ENCODE measurements around the gene ATG2B. TPM values are rescaled to one million over a fixed set of nuclear protein-coding genes. Genes with fewer than 3 reads are reported as not detected.

The ATG2B gene
- total and polyA plus RNA-seq, 9 of the 15 experiments (the other 6 are each of a cell fraction or from before 2014, with no cell fraction given) = 0.83 to 12.9 (median 8.7) TPM

- no TSS peak for BruUV-seq (replicated peaks)
- H2AFZ ChIP-seq (ENCODE audit: low read depth, low read length) = no peak overlapping the region
- intact Hi-C loops (cut with micrococcal nuclease) (no loop called here), in situ Hi-C loops (cut with MboI) (no loop called here)
- H3K9me3 ChIP-seq (replicated peaks; ENCODE audit: control insufficient read depth, insufficient read depth, low read depth, low read length) = no peaks in the 10 kb centered on the region
- no peaks in the 10 kb centered on the region for H3K9me1 ChIP-seq (ENCODE audit: control insufficient read depth, insufficient read depth, low read length)
- TF ChIP-seq, protein P1, sequence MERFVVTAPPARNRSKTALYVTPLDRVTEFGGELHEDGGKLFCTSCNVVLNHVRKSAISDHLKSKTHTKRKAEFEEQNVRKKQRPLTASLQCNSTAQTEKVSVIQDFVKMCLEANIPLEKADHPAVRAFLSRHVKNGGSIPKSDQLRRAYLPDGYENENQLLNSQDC (CRISPR knock-in tag; IDR thresholded peaks at IDR 0.05) = no peak
- TF ChIP-seq PHF21A (IDR thresholded peaks at IDR 0.05; ENCODE audit: borderline replicate concordance, low read depth) (no peak), GABPA (tag; conservative IDR thresholded peaks at IDR 0.05; ENCODE audit: low read depth) (no peak), EP400 (IDR thresholded peaks at IDR 0.05) (no peak), DDX20 (tag; IDR thresholded peaks at IDR 0.05; ENCODE audit: low read depth) (no peak), ZNF551 (CRISPR knock-in tag; IDR thresholded peaks at IDR 0.05) (no peak), ZC3H4 (CRISPR knock-in tag; IDR thresholded peaks at IDR 0.05; ENCODE audit: borderline replicate concordance) (no peak), ZBTB1 (CRISPR knock-in tag; IDR thresholded peaks at IDR 0.05; ENCODE audit: borderline replicate concordance, low read depth) (no peak), POLR3A (IDR thresholded peaks at IDR 0.05; ENCODE audit: borderline replicate concordance, extremely low read depth, insufficient read depth, insufficient read length) (no peak), MEIS2 (IDR thresholded peaks at IDR 0.05; ENCODE audit: partially characterized antibody) (no peak), E2F1 (CRISPR knock-in tag; IDR thresholded peaks at IDR 0.05) (no peak), MED1 (CRISPR knock-in tag; IDR thresholded peaks at IDR 0.05; ENCODE audit: borderline replicate concordance) (no peak), RHOXF2B (CRISPR knock-in tag; conservative IDR thresholded peaks at IDR 0.05) (no peak), PPARD (CRISPR knock-in tag; IDR thresholded peaks at IDR 0.05) (no peak), MLX (CRISPR knock-in tag; conservative IDR thresholded peaks at IDR 0.05) (no peak), TFAM (CRISPR knock-in tag; conservative IDR thresholded peaks at IDR 0.05) (no peak), ASH1L (IDR thresholded peaks at IDR 0.05; ENCODE audit: borderline replicate concordance, low read depth, partially characterized antibody) (no peak)
- TF ChIP-seq, protein P2, sequence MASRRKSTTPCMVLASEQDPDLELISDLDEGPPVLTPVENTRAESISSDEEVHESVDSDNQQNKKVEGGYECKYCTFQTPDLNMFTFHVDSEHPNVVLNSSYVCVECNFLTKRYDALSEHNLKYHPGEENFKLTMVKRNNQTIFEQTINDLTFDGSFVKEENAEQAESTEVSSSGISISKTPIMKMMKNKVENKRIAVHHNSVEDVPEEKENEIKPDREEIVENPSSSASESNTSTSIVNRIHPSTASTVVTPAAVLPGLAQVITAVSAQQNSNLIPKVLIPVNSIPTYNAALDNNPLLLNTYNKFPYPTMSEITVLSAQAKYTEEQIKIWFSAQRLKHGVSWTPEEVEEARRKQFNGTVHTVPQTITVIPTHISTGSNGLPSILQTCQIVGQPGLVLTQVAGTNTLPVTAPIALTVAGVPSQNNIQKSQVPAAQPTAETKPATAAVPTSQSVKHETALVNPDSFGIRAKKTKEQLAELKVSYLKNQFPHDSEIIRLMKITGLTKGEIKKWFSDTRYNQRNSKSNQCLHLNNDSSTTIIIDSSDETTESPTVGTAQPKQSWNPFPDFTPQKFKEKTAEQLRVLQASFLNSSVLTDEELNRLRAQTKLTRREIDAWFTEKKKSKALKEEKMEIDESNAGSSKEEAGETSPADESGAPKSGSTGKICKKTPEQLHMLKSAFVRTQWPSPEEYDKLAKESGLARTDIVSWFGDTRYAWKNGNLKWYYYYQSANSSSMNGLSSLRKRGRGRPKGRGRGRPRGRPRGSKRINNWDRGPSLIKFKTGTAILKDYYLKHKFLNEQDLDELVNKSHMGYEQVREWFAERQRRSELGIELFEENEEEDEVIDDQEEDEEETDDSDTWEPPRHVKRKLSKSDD (conservative IDR thresholded peaks at IDR 0.05; ENCODE audit: low read length) = no peak
- 37% methylated on average over 4 of the region's 5 CpGs for WGBS (ENCODE audit: insufficient coverage, low coverage, missing lambda C conversion rate)
- ATAC-seq (no peak), DNase-seq (ENCODE audit: extremely low read depth in 1 of 4, low spot score in 3 of 4) (no peak), FAIRE-seq (no peak)
- no peaks in the 10 kb centered on the region for H3K27me3 ChIP-seq (ENCODE audit: control insufficient read depth in 2 of 2, insufficient read depth in 2 of 2, low read length in 2 of 2)
- no peaks in the 10 kb centered on the region for H3K79me2 ChIP-seq (ENCODE audit: control insufficient read depth, insufficient read depth, low read length)
- H3K4me2 ChIP-seq (ENCODE audit: insufficient read depth, low read length) = no peak overlapping the region
- peaks cover 0 to 3% of the 10 kb centered on the region in 2 experiments; a peak in 1 of 5 replicates for H3K4me1 ChIP-seq (replicated peaks in 1 of 2; ENCODE audit: control insufficient read depth in 2 of 2, insufficient read depth in 2 of 2, low read length in 2 of 2)
- ChIA-PET CTCF (ENCODE audit: low intra/inter-chr PET ratio) (no interaction called here), POLR2A (interaction anchor here (0.8 kb wide), 1 partner anchor 44 kb away, joined by 3 read pairs; no protein-coding TSS in a partner anchor)
- no peak overlapping the region for H3K27ac ChIP-seq (ENCODE audit: extremely low read depth, low read depth, low read length)
- no peak overlapping the region for H3K4me3 ChIP-seq
- no peaks in the 10 kb centered on the region for H4K20me1 ChIP-seq (replicated peaks; ENCODE audit: control insufficient read depth, insufficient read depth, low read length)
- no peak overlapping the region for H3K9ac ChIP-seq (ENCODE audit: insufficient read depth in 1 of 2, low read depth in 2 of 2, low read length in 2 of 2)
- no peaks in the 10 kb centered on the region for H3K36me3 ChIP-seq (ENCODE audit: control insufficient read depth, insufficient read depth, low read length)
Observed at GRCh38 chr14:96398921-96399320, 35.8 kb upstream of the ATG2B start.
